Fibroblast of the conjunctiva (primary cell): ENCODE data around the gene CSE1L.
"Not testable (repeated sequence)": the region's sequence is repeated elsewhere in the genome, so short reads cannot be mapped to it uniquely, and the experiment has no call there.

Experiments
- DNase-seq: peaks from one replicate; pipeline ENCODE4 v3.0.0-alpha.2; 2010; ENCODE audit warnings: low read depth

Gene CSE1L

DNA sequence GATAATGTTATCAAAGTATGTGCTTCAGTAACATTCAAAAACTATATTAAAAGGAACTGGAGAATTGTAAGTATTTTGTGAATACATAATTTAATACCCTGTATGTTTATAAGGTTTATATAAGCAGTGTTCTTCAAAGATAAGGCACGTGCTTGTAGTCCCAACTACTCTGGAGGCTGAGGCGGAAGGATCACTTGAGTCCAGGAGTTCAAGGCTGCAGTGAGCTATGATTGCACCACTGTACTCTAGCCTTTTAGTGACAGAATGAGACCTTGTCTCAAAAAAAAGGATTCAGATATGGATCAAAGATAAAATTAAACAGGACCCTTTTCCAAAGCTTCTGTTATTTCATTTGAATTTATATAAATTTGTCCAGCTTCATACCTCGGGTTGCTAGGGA is 17.2 kb downstream of the CSE1L start:
- no peak for DNase-seq

DNA sequence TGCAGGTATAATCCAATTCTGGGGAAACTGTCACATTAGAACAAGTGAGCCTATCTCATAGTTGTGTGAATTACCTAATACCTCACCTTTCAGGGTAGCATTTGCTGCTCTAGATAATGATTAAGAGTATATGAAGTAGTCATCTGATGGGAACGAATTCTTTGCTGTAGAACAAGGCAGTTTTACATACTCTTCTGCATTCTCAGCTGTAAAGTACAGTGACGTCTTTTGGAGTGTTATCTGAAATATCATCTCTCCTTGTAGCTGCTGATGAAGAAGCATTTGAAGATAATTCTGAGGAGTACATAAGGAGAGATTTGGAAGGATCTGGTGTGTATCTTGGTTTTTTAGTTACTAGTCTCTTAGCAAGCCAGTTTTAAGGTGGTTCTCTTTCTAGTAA is 28.4 kb downstream of the CSE1L start:
- DNase-seq = no peak

GRCh38 chr20:49078310-49078709 is 32.2 kb downstream of the CSE1L start:
- no peak for DNase-seq

DNA sequence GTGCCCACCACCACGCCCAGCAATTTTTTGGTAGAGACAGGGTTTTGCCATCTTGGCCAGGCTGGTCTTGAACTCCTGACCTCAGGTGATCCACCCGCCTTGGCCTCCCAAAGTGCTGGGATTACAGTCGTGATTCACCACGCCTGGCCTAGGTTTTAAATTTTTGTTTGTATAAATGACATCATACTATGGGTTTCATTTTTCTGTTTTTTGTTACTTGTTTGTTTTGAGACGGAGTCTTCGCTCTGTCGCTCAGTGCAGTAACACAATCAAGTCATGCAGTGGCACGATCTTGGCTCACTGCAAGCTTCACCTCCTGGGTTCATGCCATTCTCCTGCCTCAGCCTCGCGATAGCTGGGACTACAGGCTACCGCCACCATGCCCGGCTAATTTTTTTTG is 36.2 kb downstream of the CSE1L start:
- not testable (repeated sequence) for DNase-seq

DNA sequence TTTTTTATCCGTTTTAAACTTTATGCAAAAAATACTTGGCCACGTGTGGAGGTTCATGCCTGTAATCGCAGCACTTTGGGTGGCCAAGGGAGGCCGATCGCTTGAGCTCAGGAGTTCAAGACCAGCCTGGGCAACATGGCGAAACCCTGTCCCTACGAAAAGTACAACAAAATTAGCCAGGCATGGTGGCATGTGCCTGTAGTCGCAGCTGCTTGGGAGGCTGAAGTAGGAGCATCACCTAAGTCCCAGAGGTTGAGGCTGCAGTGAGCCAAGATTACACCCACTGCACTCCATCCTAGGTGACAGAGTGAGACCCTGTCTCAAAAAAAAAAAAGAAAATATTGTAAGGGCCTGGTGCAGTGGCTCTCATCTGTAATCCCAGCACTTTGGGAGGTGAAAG is 45.0 kb downstream of the CSE1L start:
- no peak for DNase-seq

- DNase-seq = no peak
Observed at GRCh38 chr20:49091762-49092161, 45.6 kb downstream of the CSE1L start.

DNA sequence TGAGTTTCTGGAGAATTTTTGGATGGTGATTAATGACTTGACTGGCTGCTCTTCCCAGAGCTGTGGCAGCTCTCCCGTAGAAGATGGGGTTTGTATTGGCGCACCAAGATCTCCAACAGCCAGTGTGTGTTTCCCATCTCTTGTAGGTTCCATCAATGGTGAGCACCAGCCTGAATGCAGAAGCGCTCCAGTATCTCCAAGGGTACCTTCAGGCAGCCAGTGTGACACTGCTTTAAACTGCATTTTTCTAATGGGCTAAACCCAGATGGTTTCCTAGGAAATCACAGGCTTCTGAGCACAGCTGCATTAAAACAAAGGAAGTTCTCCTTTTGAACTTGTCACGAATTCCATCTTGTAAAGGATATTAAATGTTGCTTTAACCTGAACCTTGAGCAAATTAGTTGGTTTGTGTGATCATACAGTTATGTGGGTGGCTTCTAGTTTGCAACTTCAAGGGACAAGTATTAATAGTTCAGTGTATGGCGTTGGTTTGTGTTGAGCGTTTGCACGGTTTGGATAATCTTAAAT is 50.2 kb downstream of the CSE1L start:
- no peak for DNase-seq

GRCh38 chr20:49097159-49097558 is 51.0 kb downstream of the CSE1L start:
- DNase-seq = no peak

GRCh38 chr20:49098136-49098535 is 52.0 kb downstream of the CSE1L start:
- DNase-seq = no peak

- DNase-seq = no peak
Observed at GRCh38 chr20:49099011-49099410, 52.9 kb downstream of the CSE1L start.

DNA sequence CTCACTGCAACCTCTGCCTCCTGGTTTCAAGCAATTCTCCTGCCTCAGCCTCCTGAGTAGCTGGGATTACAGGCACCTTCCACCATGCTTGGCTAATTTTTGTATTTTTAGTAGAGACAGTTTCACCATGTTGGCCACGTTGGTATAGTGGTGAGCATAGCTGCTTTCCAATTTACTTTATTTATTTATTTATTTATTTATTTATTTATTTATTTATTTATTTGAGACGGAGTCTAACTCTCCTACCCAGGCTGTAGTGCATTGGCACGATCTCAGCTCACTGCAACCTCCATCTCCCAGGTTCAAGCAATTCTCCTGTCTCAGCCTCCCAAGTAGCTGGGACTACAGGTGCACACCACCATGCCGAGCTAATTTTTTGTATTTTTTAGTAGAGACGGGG is 54.2 kb downstream of the CSE1L start:
- not testable (repeated sequence) for DNase-seq

- DNase-seq = no peak
Observed at GRCh38 chr20:49100972-49101371, 54.9 kb downstream of the CSE1L start.

- DNase-seq = no peak
Observed at GRCh38 chr20:49103019-49103418, 56.9 kb downstream of the CSE1L start.

- DNase-seq = no peak
Observed at GRCh38 chr20:49103647-49104364, 57.7 kb downstream of the CSE1L start.

GRCh38 chr20:49104365-49104648 is 58.2 kb downstream of the CSE1L start:
- no peak for DNase-seq

- not testable (repeated sequence) for DNase-seq
Observed at GRCh38 chr20:49104979-49105547, 59.0 kb downstream of the CSE1L start.

- no peak for DNase-seq
Observed at GRCh38 chr20:49106328-49106727, 60.2 kb downstream of the CSE1L start.

GRCh38 chr20:49110767-49111694 is 64.9 kb downstream of the CSE1L start:
- no peak for DNase-seq

GRCh38 chr20:49112596-49113274 is 66.6 kb downstream of the CSE1L start:
- DNase-seq = no peak

DNA sequence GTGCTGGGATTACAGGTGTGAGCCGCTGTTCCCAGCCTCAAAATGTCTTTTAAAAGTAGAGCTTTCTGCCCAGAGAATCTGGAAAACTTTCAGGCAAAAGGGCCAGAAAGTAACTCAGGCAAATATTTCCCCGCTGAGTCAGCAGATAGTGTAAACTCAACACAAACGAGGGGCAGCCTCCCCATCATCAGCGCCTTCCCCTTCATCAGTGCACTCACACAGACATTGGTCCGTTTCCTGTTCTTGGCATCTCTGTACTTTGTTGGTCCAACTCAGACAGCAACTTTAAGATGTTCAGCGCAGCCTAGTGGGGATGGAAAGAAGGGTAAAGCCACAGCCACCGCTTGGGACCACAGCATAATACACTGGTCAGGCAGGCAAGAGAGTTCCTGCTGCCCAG is 69.5 kb downstream of the CSE1L start:
- DNase-seq = peak; percentile 16

- no peak for DNase-seq
Observed at GRCh38 chr20:49118307-49118706, 72.2 kb downstream of the CSE1L start.

DNA sequence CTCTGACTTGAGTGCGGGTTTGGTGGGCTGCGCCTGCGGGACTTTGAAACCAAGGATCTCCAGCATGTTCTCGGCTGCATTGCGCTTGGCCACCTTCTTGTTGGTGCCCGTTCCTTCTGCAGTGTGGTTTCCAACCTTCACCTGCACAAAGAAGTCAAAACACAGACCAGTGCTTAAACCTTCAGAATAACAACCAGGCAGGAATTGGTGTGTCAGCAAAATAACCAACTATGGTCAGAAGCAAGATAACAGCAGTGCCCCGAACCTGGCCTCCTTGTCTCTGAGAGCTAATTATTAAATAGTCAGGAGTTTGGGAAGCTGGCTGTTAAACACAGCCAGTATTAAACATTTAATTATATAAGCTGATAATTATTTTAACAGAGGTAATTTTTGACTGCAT is 73.9 kb downstream of the CSE1L start:
- DNase-seq = no peak
